Ishikawa (cell line): ENCODE data around the gene IPPK.

Experiments
- CEBPB ChIP-seq: IDR thresholded peaks from 2 replicates; pipeline ENCODE4 v1.6.1; 2012
- CREB1 ChIP-seq: IDR thresholded peaks from 2 replicates; pipeline ENCODE4 v1.6.1; 2012; ENCODE audit warnings: low read depth
- EGR1 ChIP-seq: IDR thresholded peaks from 2 replicates; pipeline ENCODE4 v1.6.1; 2012
- EP300 ChIP-seq: IDR thresholded peaks from 2 replicates; pipeline ENCODE4 v1.6.1; 2012; ENCODE audit warnings: borderline replicate concordance
- FOXM1 ChIP-seq: IDR thresholded peaks from 2 replicates; pipeline ENCODE4 v1.6.1; 2012; ENCODE audit warnings: low read depth, borderline replicate concordance
- NFIC ChIP-seq: IDR thresholded peaks from 2 replicates; pipeline ENCODE4 v1.6.1; 2012
- RAD21 ChIP-seq: IDR thresholded peaks from 2 replicates; pipeline ENCODE4 v1.6.1; 2012; ENCODE audit warnings: low read depth
- REST ChIP-seq: IDR thresholded peaks from 2 replicates; pipeline ENCODE4 v1.6.1; 2012; ENCODE audit warnings: low read depth, mild to moderate bottlenecking
- TAF1 ChIP-seq: IDR thresholded peaks from 2 replicates; pipeline ENCODE4 v1.6.1; 2012; ENCODE audit warnings: low read depth, mild to moderate bottlenecking
- TCF12 ChIP-seq: IDR thresholded peaks from 2 replicates; pipeline ENCODE4 v1.6.1; 2012; ENCODE audit warnings: low read depth
- TEAD4 ChIP-seq: IDR thresholded peaks from 2 replicates; pipeline ENCODE4 v1.6.1; 2012
- USF1 ChIP-seq: IDR thresholded peaks from 2 replicates; pipeline ENCODE4 v1.6.1; 2012
- YY1 ChIP-seq: IDR thresholded peaks from 2 replicates; pipeline ENCODE4 v1.6.1; 2012; ENCODE audit warnings: low read depth
- ZBTB7A ChIP-seq: IDR thresholded peaks from 2 replicates; pipeline ENCODE4 v1.6.1; 2012; ENCODE audit warnings: low read depth
- TF ChIP-seq, protein P1 (sequence below): IDR thresholded peaks from 2 replicates; pipeline ENCODE4 v1.6.1; 2012

IPPK gene

DNA sequence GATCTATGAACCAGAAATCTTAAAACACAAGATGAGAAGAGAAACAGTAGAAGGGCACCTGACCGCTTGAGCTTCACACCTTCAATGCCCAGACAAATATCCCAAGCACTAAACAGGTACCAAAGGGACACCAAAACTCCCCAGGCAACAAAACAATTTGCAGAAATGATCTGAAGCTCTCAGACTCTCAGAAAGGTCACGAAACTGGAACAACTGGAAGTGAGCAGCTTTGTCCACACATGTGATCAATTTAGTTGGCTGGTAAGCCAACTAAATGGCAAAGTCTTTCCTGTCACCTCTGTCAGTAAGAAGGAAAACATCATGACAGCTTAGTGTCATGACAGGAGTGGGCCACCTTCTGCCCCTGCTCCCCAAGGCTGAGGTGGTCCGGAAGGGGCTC is 4.1 kb downstream of the IPPK start:
- TF ChIP-seq ZBTB7A (no peak), NFIC (no peak), TCF12 (no peak), EP300 (no peak)

- TF ChIP-seq USF1 (no peak), TEAD4 (no peak), CREB1 (no peak), ZBTB7A (no peak), CEBPB (no peak), EGR1 (no peak), TAF1 (no peak), TCF12 (no peak), YY1 (no peak), REST (no peak), NFIC (no peak), EP300 (no peak), FOXM1 (no peak), RAD21 (no peak)
- TF ChIP-seq, protein P1, sequence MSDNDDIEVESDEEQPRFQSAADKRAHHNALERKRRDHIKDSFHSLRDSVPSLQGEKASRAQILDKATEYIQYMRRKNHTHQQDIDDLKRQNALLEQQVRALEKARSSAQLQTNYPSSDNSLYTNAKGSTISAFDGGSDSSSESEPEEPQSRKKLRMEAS: no peak
These were observed 5.4 kb downstream of the IPPK start for GRCh38 chr9:92664394-92665152.

DNA sequence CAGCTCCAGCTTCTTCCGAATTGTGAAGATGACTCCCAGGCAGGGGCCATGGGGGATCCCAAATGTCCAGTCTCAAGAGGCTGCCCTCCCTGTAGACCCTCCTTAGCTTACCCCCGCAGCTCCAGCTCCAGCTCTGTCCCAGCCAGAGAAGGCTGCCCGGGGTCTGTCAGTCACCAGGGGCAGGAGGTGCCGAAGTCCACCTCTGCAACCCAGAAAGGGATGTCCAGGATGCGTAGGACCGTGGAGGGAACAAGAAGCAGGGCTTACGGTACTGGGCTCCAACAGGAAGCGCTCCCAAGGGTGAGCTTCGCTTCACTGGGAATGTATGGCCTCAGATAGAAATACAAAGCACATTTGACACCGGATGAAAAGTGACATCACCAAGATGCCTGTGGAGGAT is 6.0 kb downstream of the IPPK start:
- TF ChIP-seq TEAD4 (no peak), YY1 (no peak), NFIC (no peak), USF1 (no peak), CREB1 (no peak), FOXM1 (no peak), ZBTB7A (no peak), EP300 (no peak), EGR1 (no peak)
- TF ChIP-seq, protein P1: no peak

DNA sequence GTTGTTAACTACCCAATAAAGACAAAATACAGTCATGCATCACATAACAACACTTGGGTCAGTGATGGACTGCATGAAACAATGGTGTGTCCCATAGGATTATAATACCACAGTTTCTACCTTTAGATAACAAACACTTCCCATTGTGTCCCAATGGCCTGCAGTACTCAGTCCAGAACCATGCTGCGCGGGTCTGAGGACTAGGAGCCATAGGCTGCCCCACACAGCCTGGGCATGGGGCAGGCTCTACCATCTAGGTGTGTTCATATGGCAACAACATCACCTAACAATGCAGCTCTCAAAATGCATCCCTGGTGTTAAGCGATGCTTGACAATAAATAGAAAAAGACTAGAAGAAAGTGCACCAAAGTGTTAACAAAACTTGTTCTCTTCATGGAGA is 6.8 kb downstream of the IPPK start:
- TF ChIP-seq USF1 (no peak), TAF1 (no peak), RAD21 (no peak), EP300 (no peak), FOXM1 (no peak), CREB1 (no peak), NFIC (no peak), REST (no peak), TCF12 (no peak), ZBTB7A (no peak), YY1 (no peak), TEAD4 (no peak), CEBPB (no peak)
- TF ChIP-seq, protein P1: no peak

- TF ChIP-seq TCF12 (no peak), NFIC (no peak), YY1 (no peak), EGR1 (no peak), REST (no peak), EP300 (no peak), TAF1 (no peak), ZBTB7A (no peak), FOXM1 (no peak), RAD21 (no peak), CREB1 (no peak), USF1 (no peak), TEAD4 (no peak), CEBPB (no peak)
- TF ChIP-seq, protein P1: no peak
These were observed 8.2 kb downstream of the IPPK start for GRCh38 chr9:92661743-92662142.
